NK-92 treated with Interleukin-12 subunit alpha and Interleukin-12 subunit beta, amount 100 ng/mL, for 24 hours (cell line): ENCODE results near the gene FMO1.
"Not testable (repeated sequence)": the region's sequence is repeated elsewhere in the genome, so short reads cannot be mapped to it uniquely, and the experiment has no call there.

ENCODE experiments used
- DNase-seq: peaks from one replicate; lab custom pipeline; 2025; lab: John Stamatoyannopoulos, UW

FMO1 gene

GRCh38 chr1:171233183-171233582 lies 15.1 kb upstream of the FMO1 start:
- no peak for DNase-seq

GRCh38 chr1:171236231-171236630 lies 12.1 kb upstream of the FMO1 start:
- not testable (repeated sequence) for DNase-seq

- DNase-seq, result no peak
Measured at GRCh38 chr1:171243878-171244277, 4.4 kb upstream of the FMO1 start.

GRCh38 chr1:171245458-171246064 lies 2.7 kb upstream of the FMO1 start:
- DNase-seq, result no peak

GRCh38 chr1:171247501-171247900 lies 793 bp upstream of the FMO1 start:
- DNase-seq, result no peak

- DNase-seq, result no peak
Measured at GRCh38 chr1:171248841-171249240, 547 bp downstream of the FMO1 start.

GRCh38 chr1:171250263-171250662 lies 2.0 kb downstream of the FMO1 start:
- no peak for DNase-seq

- no peak for DNase-seq
Measured at GRCh38 chr1:171251042-171251951, 3.0 kb downstream of the FMO1 start.

GRCh38 chr1:171251952-171252300 lies 3.6 kb downstream of the FMO1 start:
- DNase-seq, result no peak

- DNase-seq, result no peak
Measured at GRCh38 chr1:171252482-171252881, 4.2 kb downstream of the FMO1 start.

GRCh38 chr1:171254859-171255258 lies 6.6 kb downstream of the FMO1 start:
- DNase-seq, result no peak

GRCh38 chr1:171256940-171257606 lies 8.8 kb downstream of the FMO1 start:
- DNase-seq, result no peak

- DNase-seq, result no peak
Measured at GRCh38 chr1:171257607-171258076, 9.3 kb downstream of the FMO1 start.

- DNase-seq, result no peak
Measured at GRCh38 chr1:171258429-171258828, 10.1 kb downstream of the FMO1 start.

GRCh38 chr1:171258943-171259342 lies 10.6 kb downstream of the FMO1 start:
- no peak for DNase-seq

GRCh38 chr1:171261336-171261735 lies 13.0 kb downstream of the FMO1 start:
- DNase-seq, result no peak

GRCh38 chr1:171263901-171264300 lies 15.6 kb downstream of the FMO1 start:
- DNase-seq, result no peak

- no peak for DNase-seq
Measured at GRCh38 chr1:171265686-171266085, 17.4 kb downstream of the FMO1 start.

GRCh38 chr1:171266930-171267329 lies 18.6 kb downstream of the FMO1 start:
- DNase-seq, result no peak

GRCh38 chr1:171267391-171267790 lies 19.1 kb downstream of the FMO1 start:
- no peak for DNase-seq

- no peak for DNase-seq
Measured at GRCh38 chr1:171270806-171271205, 22.5 kb downstream of the FMO1 start.

GRCh38 chr1:171277534-171277933 lies 29.2 kb downstream of the FMO1 start:
- no peak for DNase-seq

GRCh38 chr1:171279234-171279633 lies 30.9 kb downstream of the FMO1 start:
- no peak for DNase-seq
